ENCODE results near the gene ACSF3.
A peak's percentile ranks its signal among the peaks of the same experiment; 100 is the strongest.

The ACSF3 gene

GRCh38 chr16:89103156-89103555 is 9.5 kb downstream of the ACSF3 start:
- no peak for TF ChIP-seq CTCF (IDR thresholded peaks at IDR 0.05)
- H3K27me3 ChIP-seq, result no peaks in the 10 kb centered on the region
- no peak overlapping the region for H3K27ac ChIP-seq
- peaks cover 51 to 86% (median 69%) of the 10 kb centered on the region in 3 donors for H3K36me3 ChIP-seq
- DNase-seq, result no peak
- no peaks in the 10 kb centered on the region for H3K9me3 ChIP-seq
- H3K4me3 ChIP-seq, result no peak overlapping the region
- no peaks in the 10 kb centered on the region for H3K4me1 ChIP-seq
- intact Hi-C loops (cut with DNase I; ENCODE audit: low total_unique reads), result no loop called here

- Histone ChIP-seq H3K27ac (no peak overlapping the region), H3K27me3 (no peaks in the 10 kb centered on the region), H3K36me3 (peaks cover 51 to 91% (median 66%) of the 10 kb centered on the region in 3 donors), H3K9me3 (no peaks in the 10 kb centered on the region), H3K4me3 (no peak overlapping the region), H3K4me1 (no peaks in the 10 kb centered on the region)
- no peak for TF ChIP-seq CTCF (IDR thresholded peaks at IDR 0.05)
- DNase-seq, result no peak
- intact Hi-C loops (cut with DNase I; ENCODE audit: low total_unique reads), result no loop called here
Observed at GRCh38 chr16:89103781-89104180, 10.1 kb downstream of the ACSF3 start.

- H3K9me3 ChIP-seq, result no peaks in the 10 kb centered on the region
- H3K4me1 ChIP-seq, result no peaks in the 10 kb centered on the region
- peaks cover 51 to 86% (median 62%) of the 10 kb centered on the region in 3 donors for H3K36me3 ChIP-seq
- no peak for TF ChIP-seq CTCF (IDR thresholded peaks at IDR 0.05)
- H3K27ac ChIP-seq, result no peak overlapping the region
- no peak for DNase-seq
- intact Hi-C loops (cut with DNase I; ENCODE audit: low total_unique reads), result no loop called here
- no peaks in the 10 kb centered on the region for H3K27me3 ChIP-seq
- no peak overlapping the region for H3K4me3 ChIP-seq
Observed at GRCh38 chr16:89104303-89104702, 10.7 kb downstream of the ACSF3 start.

- no peaks in the 10 kb centered on the region for H3K27me3 ChIP-seq
- H3K36me3 ChIP-seq, result peaks cover 51 to 89% (median 62%) of the 10 kb centered on the region in 3 donors
- no peaks in the 10 kb centered on the region for H3K4me1 ChIP-seq
- no peak overlapping the region for H3K27ac ChIP-seq
- TF ChIP-seq CTCF (IDR thresholded peaks at IDR 0.05), result no peak
- DNase-seq, result no peak
- H3K9me3 ChIP-seq, result no peaks in the 10 kb centered on the region
- intact Hi-C loops (cut with DNase I; ENCODE audit: low total_unique reads), result no loop called here
- H3K4me3 ChIP-seq, result no peak overlapping the region
Observed at GRCh38 chr16:89104930-89105571, 11.4 kb downstream of the ACSF3 start.

- no peak for TF ChIP-seq CTCF (IDR thresholded peaks at IDR 0.05)
- peaks cover 51 to 88% (median 61%) of the 10 kb centered on the region in 3 donors for H3K36me3 ChIP-seq
Observed at GRCh38 chr16:89105599-89106151, 12.0 kb downstream of the ACSF3 start.

More at GRCh38 chr16:89105599-89106151, 12.0 kb downstream of the ACSF3 start:
- Histone ChIP-seq H3K9me3 (no peaks in the 10 kb centered on the region), H3K4me3 (no peak overlapping the region), H3K4me1 (no peaks in the 10 kb centered on the region), H3K27me3 (no peaks in the 10 kb centered on the region), H3K27ac (no peak overlapping the region)
- intact Hi-C loops (cut with DNase I; ENCODE audit: low total_unique reads), result no loop called here
- DNase-seq, result peak in 1 of 2 donors; percentile 35

All from tibial artery (tissue), 4 donors.